Measurements from ENCODE around the gene NR0B1. TPM values are rescaled to one million over a fixed set of nuclear protein-coding genes. Genes with fewer than 3 reads are reported as not detected.

NR0B1 gene, protein sequence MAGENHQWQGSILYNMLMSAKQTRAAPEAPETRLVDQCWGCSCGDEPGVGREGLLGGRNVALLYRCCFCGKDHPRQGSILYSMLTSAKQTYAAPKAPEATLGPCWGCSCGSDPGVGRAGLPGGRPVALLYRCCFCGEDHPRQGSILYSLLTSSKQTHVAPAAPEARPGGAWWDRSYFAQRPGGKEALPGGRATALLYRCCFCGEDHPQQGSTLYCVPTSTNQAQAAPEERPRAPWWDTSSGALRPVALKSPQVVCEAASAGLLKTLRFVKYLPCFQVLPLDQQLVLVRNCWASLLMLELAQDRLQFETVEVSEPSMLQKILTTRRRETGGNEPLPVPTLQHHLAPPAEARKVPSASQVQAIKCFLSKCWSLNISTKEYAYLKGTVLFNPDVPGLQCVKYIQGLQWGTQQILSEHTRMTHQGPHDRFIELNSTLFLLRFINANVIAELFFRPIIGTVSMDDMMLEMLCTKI
- polyA plus RNA-seq (2011; rRNA removed), result 0.05 and 0.10 TPM in 2 replicates
- polyA minus RNA-seq (2011; rRNA and poly(A)+ RNA removed), result not detected in 2 replicates

DNA sequence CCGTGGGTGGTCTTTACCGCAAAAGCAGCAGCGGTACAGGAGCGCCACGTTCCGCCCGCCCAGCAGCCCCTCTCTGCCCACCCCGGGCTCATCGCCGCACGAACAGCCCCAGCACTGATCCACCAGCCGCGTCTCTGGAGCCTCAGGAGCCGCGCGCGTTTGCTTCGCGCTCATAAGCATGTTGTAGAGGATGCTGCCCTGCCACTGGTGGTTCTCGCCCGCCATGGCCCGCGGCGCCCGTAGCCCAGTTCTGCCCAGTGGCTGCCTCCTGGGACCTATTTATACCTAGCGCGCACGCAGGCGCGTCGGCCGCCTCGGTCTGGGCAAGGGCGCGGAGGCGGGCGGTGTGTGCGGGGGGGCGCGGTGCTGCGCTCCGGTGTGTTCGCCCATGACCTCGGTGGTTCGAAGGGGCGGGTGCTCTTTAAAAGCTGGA is at the start of gene NR0B1:
Gene NR0B1 (minus strand): TSS at position 252 of the 433 bp plus-strand sequence. CDS start 27 bp downstream, at position 225.
- no peaks in the 10 kb centered on the region for H3K36me3 ChIP-seq (ENCODE audit: control insufficient read depth, insufficient read depth, low read length)
- H3K27me3 ChIP-seq (ENCODE audit: control insufficient read depth, insufficient read depth, low read length), result peaks cover 4% of the 10 kb centered on the region
- H3K4me3 ChIP-seq (ENCODE audit: low read depth, low read length), result peak within 1 kb of the TSS; percentile 26
- CTCF ChIA-PET, result no interaction called here
- TF ChIP-seq CTCF (IDR thresholded peaks at IDR 0.05; ENCODE audit: insufficient read depth, low read depth, low read length), result no peak
- POLR2A ChIA-PET, result no interaction called here
- no peak for DNase-seq (ENCODE audit: low read depth)

DNA sequence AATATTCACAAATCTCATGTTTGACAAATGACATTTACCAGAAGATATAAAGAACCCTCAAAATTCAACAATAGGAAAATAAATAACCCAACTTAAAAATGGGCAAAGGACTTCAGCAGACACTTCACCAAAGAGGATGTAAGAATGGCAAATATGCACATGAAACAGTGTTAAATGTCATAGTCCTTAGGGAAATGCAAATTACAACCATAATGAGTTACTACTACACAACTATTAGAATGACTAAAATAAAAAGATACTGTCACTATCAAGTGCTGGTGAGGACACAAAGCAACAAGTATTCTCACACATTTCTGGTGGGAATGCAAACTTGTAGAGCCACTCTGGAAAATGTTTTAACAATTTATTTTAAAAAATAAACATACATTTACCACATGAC is 40.8 kb upstream of the NR0B1 start:
- H3K4me3 ChIP-seq (ENCODE audit: low read depth, low read length), result no peak overlapping the region
- POLR2A ChIA-PET, result no interaction called here
- CTCF ChIA-PET, result no interaction called here
- no peak for TF ChIP-seq CTCF (IDR thresholded peaks at IDR 0.05; ENCODE audit: insufficient read depth, low read depth, low read length)
- H3K27me3 ChIP-seq (ENCODE audit: control insufficient read depth, insufficient read depth, low read length), result no peaks in the 10 kb centered on the region
- no peaks in the 10 kb centered on the region for H3K36me3 ChIP-seq (ENCODE audit: control insufficient read depth, insufficient read depth, low read length)
- no peak for DNase-seq (ENCODE audit: low read depth)

DNA sequence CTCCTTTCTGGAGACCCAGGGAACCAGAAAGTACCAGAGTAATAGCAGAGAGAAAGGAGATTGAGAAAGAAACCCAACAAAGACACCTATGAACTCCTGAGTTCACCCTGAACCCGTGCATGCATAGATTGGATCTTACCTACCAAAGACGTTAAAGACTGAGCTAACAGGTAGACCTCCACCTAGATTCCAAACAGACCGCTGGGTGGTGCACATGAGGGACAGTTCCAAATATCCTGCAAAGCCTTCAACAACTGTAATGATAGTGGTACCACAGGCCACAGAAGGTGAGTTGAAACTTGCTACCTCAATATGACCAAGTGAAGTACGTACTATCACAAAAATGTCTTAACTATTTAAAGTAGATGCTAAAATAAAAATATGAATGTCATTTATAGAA is 34.0 kb upstream of the NR0B1 start:
- Histone ChIP-seq H3K36me3 (ENCODE audit: control insufficient read depth, insufficient read depth, low read length) (no peaks in the 10 kb centered on the region), H3K27me3 (ENCODE audit: control insufficient read depth, insufficient read depth, low read length) (no peaks in the 10 kb centered on the region), H3K4me3 (ENCODE audit: low read depth, low read length) (no peak overlapping the region)
- POLR2A ChIA-PET, result no interaction called here
- CTCF ChIA-PET, result interaction anchor here (0.6 to 0.7 kb wide), 2 partner anchors 485 to 538 kb away, joined by 3 read pairs; no protein-coding TSS in a partner anchor
- no peak for DNase-seq (ENCODE audit: low read depth)
- TF ChIP-seq CTCF (IDR thresholded peaks at IDR 0.05; ENCODE audit: insufficient read depth, low read depth, low read length), result no peak

GRCh38 chrX:30340753-30341152 is 31.6 kb upstream of the NR0B1 start:
- no peak for DNase-seq (ENCODE audit: low read depth)
- no peak for TF ChIP-seq CTCF (IDR thresholded peaks at IDR 0.05; ENCODE audit: insufficient read depth, low read depth, low read length)
- CTCF ChIA-PET, result no interaction called here
- H3K4me3 ChIP-seq (ENCODE audit: low read depth, low read length), result no peak overlapping the region
- H3K36me3 ChIP-seq (ENCODE audit: control insufficient read depth, insufficient read depth, low read length), result no peaks in the 10 kb centered on the region
- H3K27me3 ChIP-seq (ENCODE audit: control insufficient read depth, insufficient read depth, low read length), result no peaks in the 10 kb centered on the region
- POLR2A ChIA-PET, result no interaction called here

GRCh38 chrX:30327762-30328161 is 18.6 kb upstream of the NR0B1 start:
- ChIA-PET CTCF (no interaction called here), POLR2A (no interaction called here)
- H3K36me3 ChIP-seq (ENCODE audit: control insufficient read depth, insufficient read depth, low read length), result no peaks in the 10 kb centered on the region
- no peaks in the 10 kb centered on the region for H3K27me3 ChIP-seq (ENCODE audit: control insufficient read depth, insufficient read depth, low read length)
- no peak for DNase-seq (ENCODE audit: low read depth)
- no peak for TF ChIP-seq CTCF (IDR thresholded peaks at IDR 0.05; ENCODE audit: insufficient read depth, low read depth, low read length)
- H3K4me3 ChIP-seq (ENCODE audit: low read depth, low read length), result no peak overlapping the region
